Measurements from ENCODE around the gene DAD1. TPM values are rescaled to one million over a fixed set of nuclear protein-coding genes. Genes with fewer than 3 reads are reported as not detected.

Gene DAD1
- total RNA-seq, 4 donors from 2014 or later: 235 to 430 (median 335) TPM

GRCh38 chr14:22541721-22542120 is 47.3 kb downstream of the DAD1 start:
- no peak for TF ChIP-seq CTCF (IDR thresholded peaks at IDR 0.05)
- no peak for TF ChIP-seq POLR2A (IDR thresholded peaks at IDR 0.05)
- Histone ChIP-seq H3K4me3 (replicated peaks in 1 of 3) (no peak overlapping the region), H3K36me3 (no peaks in the 10 kb centered on the region), H3K9me3 (no peaks in the 10 kb centered on the region), H3K4me1 (peaks cover 0 to 9% of the 10 kb centered on the region in 2 donors), H3K27ac (no peak overlapping the region), H3K27me3 (no peaks in the 10 kb centered on the region)
- intact Hi-C loops (cut with DNase I): no loop called here
- 90 to 96% methylated on average over 5 of the region's 5 CpGs for WGBS, 2 donors
- no peak for DNase-seq

- no peak overlapping the region for H3K4me3 ChIP-seq (replicated peaks in 1 of 3)
- H3K4me1 ChIP-seq: peaks cover 0 to 8% of the 10 kb centered on the region in 2 donors
- no peak overlapping the region for H3K27ac ChIP-seq
- TF ChIP-seq POLR2A (IDR thresholded peaks at IDR 0.05) (no peak), CTCF (IDR thresholded peaks at IDR 0.05) (no peak)
- H3K27me3 ChIP-seq: no peaks in the 10 kb centered on the region
- intact Hi-C loops (cut with DNase I): no loop called here
- WGBS, 2 donors: 65 to 68% methylated on average over 4 of the region's 4 CpGs
- H3K9me3 ChIP-seq: no peaks in the 10 kb centered on the region
- no peak for DNase-seq
- H3K36me3 ChIP-seq: no peaks in the 10 kb centered on the region
Observed at GRCh38 chr14:22540811-22541360, 48.1 kb downstream of the DAD1 start.

GRCh38 chr14:22540293-22540692 is 48.7 kb downstream of the DAD1 start:
- no peaks in the 10 kb centered on the region for H3K9me3 ChIP-seq
- H3K4me1 ChIP-seq: peaks cover 0 to 7% of the 10 kb centered on the region in 2 donors
- H3K27ac ChIP-seq: no peak overlapping the region
- 54 to 71% methylated on average over 1 of the region's 1 CpG for WGBS, 2 donors
- H3K36me3 ChIP-seq: no peaks in the 10 kb centered on the region
- TF ChIP-seq POLR2A (IDR thresholded peaks at IDR 0.05) (no peak), CTCF (IDR thresholded peaks at IDR 0.05) (no peak)
- no peak for DNase-seq
- intact Hi-C loops (cut with DNase I): no loop called here
- no peak overlapping the region for H3K4me3 ChIP-seq (replicated peaks in 1 of 3)
- H3K27me3 ChIP-seq: no peaks in the 10 kb centered on the region

GRCh38 chr14:22539831-22540230 is 49.2 kb downstream of the DAD1 start:
- Histone ChIP-seq H3K9me3 (no peaks in the 10 kb centered on the region), H3K4me1 (peaks cover 0 to 7% of the 10 kb centered on the region in 2 donors), H3K4me3 (replicated peaks in 1 of 3) (no peak overlapping the region), H3K27ac (no peak overlapping the region), H3K27me3 (no peaks in the 10 kb centered on the region), H3K36me3 (no peaks in the 10 kb centered on the region)
- 89 to 90% methylated on average over 3 of the region's 3 CpGs for WGBS, 2 donors
- no peak for DNase-seq
- intact Hi-C loops (cut with DNase I): no loop called here
- TF ChIP-seq POLR2A (IDR thresholded peaks at IDR 0.05): no peak
- no peak for TF ChIP-seq CTCF (IDR thresholded peaks at IDR 0.05)

GRCh38 chr14:22538671-22539228 is 50.3 kb downstream of the DAD1 start:
- intact Hi-C loops (cut with DNase I): no loop called here
- H3K27me3 ChIP-seq: no peaks in the 10 kb centered on the region
- no peak overlapping the region for H3K4me3 ChIP-seq (replicated peaks in 1 of 3)
- H3K27ac ChIP-seq: no peak overlapping the region
- WGBS, 2 donors: 73 to 85% methylated on average over 4 to 5 of the region's 5 CpGs
- H3K9me3 ChIP-seq: no peaks in the 10 kb centered on the region
- no peaks in the 10 kb centered on the region for H3K36me3 ChIP-seq
- no peak for DNase-seq
- peaks cover 0 to 7% of the 10 kb centered on the region in 2 donors for H3K4me1 ChIP-seq
- TF ChIP-seq POLR2A (IDR thresholded peaks at IDR 0.05): no peak
- TF ChIP-seq CTCF (IDR thresholded peaks at IDR 0.05): no peak
